IMR-90 (cell line): Measurements from ENCODE around the gene NAPSA. TPM values are rescaled to one million over a fixed set of nuclear protein-coding genes. Genes with fewer than 3 reads are reported as not detected.

Experiments used
- ATAC-seq: fragments of 200-7000 bp; cut with Tn5 transposase; 2 replicates; pipeline ENCODE4 v1.9.1; 2020; ENCODE audit warnings: low read depth, mild to moderate bottlenecking, moderate library complexity
- BruUV-seq: library from RNA; stranded (reverse); fragments of 400-500 nt; replicated peaks from 2 replicates; lab custom pipeline; 2021; lab: Mats Ljungman, UMichigan
- CTCF ChIA-PET: fragments of 300-600 bp; formaldehyde crosslinking; extraction: SDS; loops from one replicate; lab custom pipeline; 2021; ENCODE audit warnings: antibody characterized with exemption; lab: Yijun Ruan, JAX
- POLR2A ChIA-PET: fragments of 300-600 bp; sonication (Branson Sonifier 250); formaldehyde crosslinking; loops from one replicate; lab custom pipeline; 2022; ENCODE audit warnings: antibody characterized with exemption; ENCODE audit not compliant: unreplicated experiment; lab: Charles Lee
- DNase-seq: peaks from one replicate; pipeline ENCODE4 v3.0.0; 2013
- H2AFZ ChIP-seq: replicated peaks from 2 replicates; pipeline ENCODE3; 2013; ENCODE audit warnings: low read length, mild to moderate bottlenecking; ENCODE audit not compliant: poor library complexity
- H2AK5ac ChIP-seq: 2 replicates; pipeline ENCODE4 v1.6.1; 2013; ENCODE audit warnings: low read depth, low read length, inconsistent platforms
- H2AK9ac ChIP-seq: replicated peaks from 2 replicates; pipeline ENCODE3; 2013; ENCODE audit warnings: mild to moderate bottlenecking, low read depth, low read length, moderate library complexity; ENCODE audit not compliant: poor library complexity
- H2BK120ac ChIP-seq: 2 replicates; pipeline ENCODE4 v1.6.1; 2013; ENCODE audit warnings: low read depth, low read length, inconsistent platforms
- H2BK15ac ChIP-seq: 3 replicates; pipeline ENCODE4 v1.6.1; 2013; ENCODE audit warnings: low read depth, low read length, inconsistent platforms
- H2BK20ac ChIP-seq: 2 replicates; pipeline ENCODE4 v1.6.1; 2013; ENCODE audit warnings: low read depth, mild to moderate bottlenecking, inconsistent platforms, low read length, moderate library complexity
- H2BK5ac ChIP-seq: 2 replicates; pipeline ENCODE4 v1.6.1; 2013; ENCODE audit warnings: mild to moderate bottlenecking, low read depth, low read length, inconsistent platforms; ENCODE audit not compliant: poor library complexity, severe bottlenecking
- H3K14ac ChIP-seq: replicated peaks from 2 replicates; pipeline ENCODE4 v1.6.1; 2013; ENCODE audit warnings: low read depth, low read length, inconsistent platforms
- H3K18ac ChIP-seq: 2 replicates; pipeline ENCODE4 v1.6.1; 2013; ENCODE audit warnings: low read depth, low read length, control low read depth
- H3K23ac ChIP-seq: 2 replicates; pipeline ENCODE4 v1.6.1; 2013; ENCODE audit warnings: low read depth, low read length, inconsistent platforms
- H3K27ac ChIP-seq: 2 replicates; pipeline ENCODE4 v1.5.1; 2013; ENCODE audit warnings: mild to moderate bottlenecking, control low read depth, low read length; ENCODE audit not compliant: insufficient read depth
- H3K27me3 ChIP-seq: 2 replicates; pipeline ENCODE4 v1.6.1; 2013; ENCODE audit warnings: low read length; ENCODE audit not compliant: control insufficient read depth, insufficient read depth
- H3K36me3 ChIP-seq: 2 replicates; pipeline ENCODE4 v1.6.1; 2013; ENCODE audit warnings: low read length, mixed read lengths; ENCODE audit not compliant: control insufficient read depth, insufficient read depth
- H3K4ac ChIP-seq: 2 replicates; pipeline ENCODE4 v1.6.1; 2013; ENCODE audit warnings: low read depth, low read length, inconsistent platforms
- H3K4me1 ChIP-seq: 2 replicates; pipeline ENCODE4 v1.6.1; 2013; ENCODE audit warnings: low read length, mixed read lengths; ENCODE audit not compliant: control insufficient read depth, insufficient read depth
- H3K4me2 ChIP-seq: 2 replicates; pipeline ENCODE4 v1.6.1; 2013; ENCODE audit warnings: low read depth, mild to moderate bottlenecking, control low read depth, low read length, moderate library complexity
- H3K4me3 ChIP-seq: 2 replicates; pipeline ENCODE4 v1.5.1; 2013; ENCODE audit warnings: low read depth, mild to moderate bottlenecking, control low read depth, low read length, moderate library complexity; ENCODE audit not compliant: insufficient read depth
- H3K56ac ChIP-seq: 2 replicates; pipeline ENCODE4 v1.6.1; 2013; ENCODE audit warnings: low read length, inconsistent platforms; ENCODE audit not compliant: insufficient read depth; ENCODE audit errors: extremely low read depth
- H3K79me1 ChIP-seq, 2 experiments: 2 replicates each; pipeline ENCODE4 v1.6.1; 2013; ENCODE audit warnings: low read length in 2 of 2, inconsistent platforms in 1 of 2, low read depth in 1 of 2
- H3K9ac ChIP-seq: 2 replicates; pipeline ENCODE4 v1.6.1; 2013; ENCODE audit warnings: low read depth, low read length, control low read depth
- H3K9me1 ChIP-seq: 2 replicates; pipeline ENCODE4 v1.6.1; 2013; ENCODE audit warnings: low read length, inconsistent platforms; ENCODE audit not compliant: insufficient read depth
- H3K9me3 ChIP-seq: 2 replicates; pipeline ENCODE4 v1.6.1; 2013; ENCODE audit warnings: low read length; ENCODE audit not compliant: control insufficient read depth, insufficient read depth
- H4K20me1 ChIP-seq: 2 replicates; pipeline ENCODE4 v1.6.1; 2013; ENCODE audit warnings: low read length, inconsistent platforms; ENCODE audit not compliant: insufficient read depth
- H4K5ac ChIP-seq: 2 replicates; pipeline ENCODE4 v1.6.1; 2013; ENCODE audit warnings: mild to moderate bottlenecking, low read depth, low read length, control low read depth
- H4K8ac ChIP-seq, 2 experiments: 2 replicates each; pipeline ENCODE4 v1.6.1; 2013; ENCODE audit warnings: low read depth in 2 of 2, low read length in 2 of 2, control low read depth in 1 of 2, inconsistent platforms in 1 of 2
- H4K91ac ChIP-seq: 2 replicates; pipeline ENCODE4 v1.6.1; 2013; ENCODE audit warnings: low read depth, low read length, inconsistent platforms; ENCODE audit not compliant: insufficient read depth
- CEBPB ChIP-seq: IDR thresholded peaks from 2 replicates; pipeline ENCODE4 v1.6.1; 2012; ENCODE audit warnings: low read depth, low read length, improper control_type of control experiment
- MAFK ChIP-seq: IDR thresholded peaks from 2 replicates; pipeline ENCODE4 v1.6.1; 2012; ENCODE audit warnings: low read depth, low read length, improper control_type of control experiment
- RCOR1 ChIP-seq: IDR thresholded peaks from 2 replicates; pipeline ENCODE4 v1.6.1; 2012; ENCODE audit warnings: mild to moderate bottlenecking, low read length, improper control_type of control experiment; ENCODE audit not compliant: insufficient replicate concordance
- RFX5 ChIP-seq: IDR thresholded peaks from 2 replicates; pipeline ENCODE4 v1.8.0; 2012; ENCODE audit warnings: low read depth, mild to moderate bottlenecking, low read length, moderate library complexity
- WGBS, 2 experiments: methylation state at CpG; one replicate each; pipeline versions ENCODE4 v1.1.5 to v1.1.7; 2013; ENCODE audit warnings: missing lambda C conversion rate in 2 of 2; ENCODE audit not compliant: insufficient read length in 1 of 2; ENCODE audit errors: extremely low coverage in 2 of 2; 5-methylcytosine and 5-hydroxymethylcytosine counted together
- dilution Hi-C: fragments of 300-500 bp; cut with HindIII; formaldehyde crosslinking; loops from one replicate; pipeline ENCODE4 v1.14.3; 2018; ENCODE audit warnings: low sequenced_read_pairs; ENCODE audit not compliant: unreplicated experiment
- in situ Hi-C: fragments of 300-500 bp; cut with MboI; formaldehyde crosslinking; loops from 3 replicates; pipeline ENCODE4 v1.14.3; 2019; ENCODE audit warnings: low sequenced_read_pairs, inconsistent platforms, mixed read lengths
- intact Hi-C: fragments of 100-400 bp; cut with micrococcal nuclease; formaldehyde crosslinking; loops from 2 replicates; pipeline ENCODE4 v1.10.0; 2022
- polyA plus RNA-seq, 3 experiments: library from polyadenylated mRNA; depleted of rRNA; stranded (reverse); fragments of >200 nt; gene quantifications; 2 replicates each; pipeline ENCODE4 v1.2.3, GENCODE V29; 2012; ENCODE audit warnings: low replicate concordance in 1 of 3
- total RNA-seq: library from RNA; depleted of rRNA; stranded (reverse); fragments of >200 nt; gene quantifications from 2 replicates; pipeline ENCODE4 v1.2.3, GENCODE V29; 2012
- TF ChIP-seq, protein P1 (sequence below): conservative IDR thresholded peaks from 2 replicates; pipeline ENCODE4 v1.5.1; 2012; ENCODE audit warnings: mild to moderate bottlenecking, low read depth, low read length, improper control_type of control experiment
- TF ChIP-seq, protein P2 (sequence below): fragments of 150-350 bp; IDR thresholded peaks from 2 replicates; pipeline ENCODE4 v1.6.1; 2016; ENCODE audit warnings: low read depth, mild to moderate bottlenecking, low read length, moderate library complexity, borderline replicate concordance

The NAPSA gene
- total and polyA plus RNA-seq, 2 of the 4 experiments (the other 2 are of a cell fraction): 0.39 TPM; not detected in 1

DNA sequence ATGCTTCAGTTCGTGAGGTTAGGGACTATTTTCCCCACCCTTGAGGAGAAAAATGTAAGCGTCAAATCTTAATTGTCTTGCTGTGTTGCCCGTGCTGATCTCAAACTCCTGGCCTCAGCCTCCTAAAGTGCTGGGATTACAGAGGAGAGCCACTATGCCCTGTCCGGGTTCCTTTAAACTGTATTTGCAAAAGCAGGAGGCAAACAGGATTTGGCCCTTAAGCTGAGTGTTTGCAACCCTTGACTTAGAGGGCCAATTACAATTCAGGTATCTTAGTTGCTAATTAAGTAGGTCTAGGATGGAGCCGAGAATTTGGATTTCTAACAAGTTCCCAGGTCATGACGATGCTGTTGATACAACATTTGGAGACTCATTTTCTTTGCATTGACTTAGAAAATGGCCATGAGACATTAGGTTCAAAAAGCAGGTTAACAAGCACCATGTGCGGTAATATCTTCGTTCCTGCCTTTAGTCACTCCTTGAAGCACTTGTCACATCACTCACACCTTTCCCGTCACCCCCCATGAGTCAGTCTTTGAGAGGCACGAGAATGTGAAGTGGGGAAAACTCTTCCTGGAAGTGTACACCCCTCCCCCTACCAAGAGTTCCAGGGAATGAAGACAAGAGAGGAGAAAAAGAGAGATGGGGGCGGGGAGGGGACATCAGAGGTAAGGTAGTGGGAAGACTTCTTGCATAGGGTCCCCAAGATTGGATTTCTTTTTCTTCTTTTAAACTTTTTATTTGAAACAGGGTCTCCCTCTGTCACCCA lies 2.6 kb downstream of the NAPSA start:
- Histone ChIP-seq H3K4me1 (no peaks in the 10 kb centered on the region), H3K23ac (no peak overlapping the region), H3K9me1 (no peaks in the 10 kb centered on the region), H4K5ac (no peak overlapping the region), H3K9me3 (no peaks in the 10 kb centered on the region), H3K18ac (no peak overlapping the region), H2BK5ac (no peak overlapping the region), H4K8ac (no peak overlapping the region), H2AK5ac (no peak overlapping the region), H3K14ac (no peak overlapping the region), H3K27me3 (peaks cover 8% of the 10 kb centered on the region), H3K27ac (no peak overlapping the region), H3K4ac (no peak overlapping the region), H3K36me3 (no peaks in the 10 kb centered on the region), H3K79me1 (no peaks in the 10 kb centered on the region), H3K9ac (no peak overlapping the region), H3K4me3 (no peak overlapping the region), H2BK120ac (no peak overlapping the region), H2BK20ac (no peak overlapping the region), H3K4me2 (no peak overlapping the region), H2AK9ac (no peak overlapping the region), H3K56ac (no peak overlapping the region), H4K91ac (no peak overlapping the region), H2BK15ac (no peak overlapping the region), H4K20me1 (no peaks in the 10 kb centered on the region), H2AFZ (no peak overlapping the region)
- POLR2A ChIA-PET: no interaction called here
- 63% methylated on average over 3 of the region's 11 CpGs; no CpG with 5 or more reads in 1 of the 2 experiments for WGBS, 2 experiments
- intact Hi-C loops (no loop called here), dilution Hi-C loops (no loop called here), in situ Hi-C loops (loop anchor here (10.0 kb wide), 2 partner anchors 342 to 562 kb away; no protein-coding TSS in a partner anchor)
- no peak for DNase-seq
- CTCF ChIA-PET: no interaction called here
- no peak for ATAC-seq
- no peak for TF ChIP-seq CEBPB
- no peak for TF ChIP-seq RFX5
- TF ChIP-seq RCOR1: no peak
- TF ChIP-seq, protein P1, sequence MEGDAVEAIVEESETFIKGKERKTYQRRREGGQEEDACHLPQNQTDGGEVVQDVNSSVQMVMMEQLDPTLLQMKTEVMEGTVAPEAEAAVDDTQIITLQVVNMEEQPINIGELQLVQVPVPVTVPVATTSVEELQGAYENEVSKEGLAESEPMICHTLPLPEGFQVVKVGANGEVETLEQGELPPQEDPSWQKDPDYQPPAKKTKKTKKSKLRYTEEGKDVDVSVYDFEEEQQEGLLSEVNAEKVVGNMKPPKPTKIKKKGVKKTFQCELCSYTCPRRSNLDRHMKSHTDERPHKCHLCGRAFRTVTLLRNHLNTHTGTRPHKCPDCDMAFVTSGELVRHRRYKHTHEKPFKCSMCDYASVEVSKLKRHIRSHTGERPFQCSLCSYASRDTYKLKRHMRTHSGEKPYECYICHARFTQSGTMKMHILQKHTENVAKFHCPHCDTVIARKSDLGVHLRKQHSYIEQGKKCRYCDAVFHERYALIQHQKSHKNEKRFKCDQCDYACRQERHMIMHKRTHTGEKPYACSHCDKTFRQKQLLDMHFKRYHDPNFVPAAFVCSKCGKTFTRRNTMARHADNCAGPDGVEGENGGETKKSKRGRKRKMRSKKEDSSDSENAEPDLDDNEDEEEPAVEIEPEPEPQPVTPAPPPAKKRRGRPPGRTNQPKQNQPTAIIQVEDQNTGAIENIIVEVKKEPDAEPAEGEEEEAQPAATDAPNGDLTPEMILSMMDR: no peak
- no peak for TF ChIP-seq MAFK
- TF ChIP-seq, protein P2, sequence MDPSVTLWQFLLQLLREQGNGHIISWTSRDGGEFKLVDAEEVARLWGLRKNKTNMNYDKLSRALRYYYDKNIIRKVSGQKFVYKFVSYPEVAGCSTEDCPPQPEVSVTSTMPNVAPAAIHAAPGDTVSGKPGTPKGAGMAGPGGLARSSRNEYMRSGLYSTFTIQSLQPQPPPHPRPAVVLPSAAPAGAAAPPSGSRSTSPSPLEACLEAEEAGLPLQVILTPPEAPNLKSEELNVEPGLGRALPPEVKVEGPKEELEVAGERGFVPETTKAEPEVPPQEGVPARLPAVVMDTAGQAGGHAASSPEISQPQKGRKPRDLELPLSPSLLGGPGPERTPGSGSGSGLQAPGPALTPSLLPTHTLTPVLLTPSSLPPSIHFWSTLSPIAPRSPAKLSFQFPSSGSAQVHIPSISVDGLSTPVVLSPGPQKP: no peak
- no TSS peak for BruUV-seq
